Measurements from ENCODE around the gene MIER2.

The MIER2 gene

DNA sequence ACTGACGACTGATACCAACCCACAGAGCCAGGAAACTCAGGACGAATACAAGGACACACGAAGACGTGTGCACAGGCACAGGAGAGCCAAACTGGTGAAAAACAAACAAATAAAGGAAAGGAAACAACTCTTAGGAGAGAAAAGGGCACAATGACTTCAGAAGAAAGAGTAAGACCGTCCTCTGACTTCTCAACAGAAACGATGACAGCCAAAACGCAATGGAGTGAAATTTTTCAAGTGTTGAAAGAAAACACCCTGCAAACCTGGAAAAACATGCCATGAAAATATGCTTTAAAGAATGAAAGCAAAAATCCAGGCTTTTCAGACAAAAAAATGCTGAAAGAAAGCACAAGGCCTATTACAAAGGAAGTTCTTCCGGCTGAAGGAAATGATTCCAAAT lies 28.8 kb downstream of the MIER2 start:
- peaks cover 5% of the 10 kb centered on the region for H3K9me3 Mint-ChIP-seq
- peaks cover 38% of the 10 kb centered on the region for H3K36me3 Mint-ChIP-seq (ENCODE audit: low read depth)
- H3K27ac Mint-ChIP-seq: no peak overlapping the region
- H3K4me3 Mint-ChIP-seq: no peak overlapping the region
- no peaks in the 10 kb centered on the region for H3K27me3 Mint-ChIP-seq
- no peaks in the 10 kb centered on the region for H3K4me1 Mint-ChIP-seq (ENCODE audit: low read depth)

DNA sequence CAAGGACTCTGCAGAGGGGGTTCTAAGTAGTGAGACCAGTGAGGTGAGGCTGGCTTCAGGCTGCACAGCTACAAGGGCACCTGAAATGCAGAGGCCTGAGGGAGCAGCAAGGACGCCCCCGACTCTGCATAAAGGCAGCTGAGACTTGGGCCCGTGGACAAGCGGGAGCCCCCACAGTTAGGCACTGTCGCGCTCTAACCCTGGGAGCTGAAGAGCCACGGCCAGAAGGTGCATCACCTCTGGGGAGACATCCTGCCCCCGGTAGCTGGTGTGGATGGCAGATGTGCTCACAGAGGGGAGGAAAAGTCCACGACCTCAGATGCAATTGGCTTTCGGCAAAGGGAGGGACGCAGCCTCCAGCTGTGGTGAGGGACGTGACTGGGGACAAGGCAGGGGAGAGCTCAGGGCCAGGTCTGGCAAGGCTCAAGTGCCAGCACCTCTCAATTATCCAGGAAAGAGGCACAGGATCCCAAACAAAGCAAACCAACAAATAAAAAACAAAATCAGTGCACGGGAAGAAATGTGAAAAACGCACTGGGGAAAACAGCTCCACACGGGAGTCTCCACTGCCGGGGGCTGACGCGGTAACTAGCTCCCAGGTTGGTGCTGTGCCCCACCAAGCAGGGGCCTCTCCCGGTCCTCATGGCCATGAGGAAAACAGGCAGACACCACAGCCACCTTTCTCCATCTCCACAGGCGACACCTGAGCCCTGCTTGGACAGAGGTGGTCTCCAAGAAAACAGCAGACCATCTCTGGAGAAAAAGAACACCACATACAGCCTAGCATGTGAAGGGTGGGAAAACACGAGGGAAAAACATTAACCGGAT lies 30.4 kb downstream of the MIER2 start:
- peaks cover 5% of the 10 kb centered on the region for H3K9me3 Mint-ChIP-seq
- no peaks in the 10 kb centered on the region for H3K4me1 Mint-ChIP-seq (ENCODE audit: low read depth)
- no peaks in the 10 kb centered on the region for H3K27me3 Mint-ChIP-seq
- H3K36me3 Mint-ChIP-seq (ENCODE audit: low read depth): peaks cover 29% of the 10 kb centered on the region
- H3K4me3 Mint-ChIP-seq: no peak overlapping the region
- no peak overlapping the region for H3K27ac Mint-ChIP-seq

DNA sequence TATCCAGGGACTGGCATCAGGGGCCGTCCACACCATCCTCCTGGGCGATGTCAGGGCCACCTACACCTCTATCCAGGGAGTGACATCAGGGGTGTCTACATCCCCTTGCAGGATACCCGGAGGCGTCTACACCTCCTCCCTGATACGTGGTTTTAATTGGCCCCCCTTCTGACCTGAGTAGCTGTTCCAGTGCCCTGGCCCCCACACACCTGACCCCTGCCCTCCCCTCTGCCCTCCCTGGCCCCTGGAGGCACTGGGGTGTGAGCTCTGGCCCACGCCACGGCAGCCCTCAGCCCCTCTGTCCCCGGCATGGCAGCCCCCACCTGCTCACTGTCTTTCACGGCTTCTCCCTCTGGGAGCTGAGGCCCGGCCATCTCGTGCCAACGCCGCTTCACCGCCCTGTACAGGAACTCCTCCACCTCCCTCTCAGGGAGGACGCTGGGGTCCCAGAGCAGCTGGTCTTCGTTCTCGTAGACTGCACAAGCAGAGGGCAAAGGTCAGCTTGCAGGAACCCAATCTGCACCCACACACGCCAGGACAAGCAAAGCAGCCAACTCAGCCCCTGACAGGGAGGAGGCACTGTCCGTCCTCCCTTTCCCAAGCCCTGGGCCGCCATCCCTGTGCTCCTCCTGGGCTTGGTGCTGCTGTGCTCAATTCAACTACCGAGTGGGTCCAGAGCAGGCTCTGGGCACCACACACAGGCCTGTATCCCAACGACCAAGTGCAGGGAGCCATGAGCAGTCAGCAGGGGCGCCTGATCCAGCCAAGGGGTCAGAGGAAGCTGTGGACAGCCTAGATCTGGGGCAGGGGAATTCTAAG lies 31.2 kb downstream of the MIER2 start:
- Mint-ChIP-seq H3K4me3 (no peak overlapping the region), H3K36me3 (ENCODE audit: low read depth) (peaks cover 25% of the 10 kb centered on the region), H3K27me3 (no peaks in the 10 kb centered on the region), H3K27ac (no peak overlapping the region), H3K9me3 (peaks cover 3% of the 10 kb centered on the region), H3K4me1 (ENCODE audit: low read depth) (no peaks in the 10 kb centered on the region)

DNA sequence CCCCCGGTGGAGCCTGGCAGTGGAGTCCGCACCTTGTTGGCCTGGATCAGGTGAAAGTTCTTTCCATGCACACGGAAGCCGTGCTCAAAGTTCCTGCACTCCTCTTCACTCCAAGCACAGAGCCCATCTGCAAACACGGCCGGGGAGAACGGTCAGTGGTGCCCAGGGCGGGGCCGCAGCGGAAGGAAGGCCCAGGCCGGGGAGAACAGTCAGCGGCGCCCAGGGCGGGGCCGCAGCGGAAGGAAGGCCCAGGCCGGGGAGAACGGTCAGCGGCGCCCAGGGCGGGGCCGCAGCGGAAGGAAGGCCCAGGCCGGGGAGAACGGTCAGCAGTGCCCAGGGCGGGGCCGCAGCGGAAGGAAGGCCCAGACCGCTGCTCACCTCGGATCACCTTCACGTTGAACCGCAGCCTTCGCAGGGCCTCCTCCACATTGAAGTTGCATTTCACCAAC lies 32.8 kb downstream of the MIER2 start:
- H3K4me3 Mint-ChIP-seq: no peak overlapping the region
- no peaks in the 10 kb centered on the region for H3K9me3 Mint-ChIP-seq
- H3K36me3 Mint-ChIP-seq (ENCODE audit: low read depth): peaks cover 21% of the 10 kb centered on the region
- H3K27ac Mint-ChIP-seq: no peak overlapping the region
- H3K27me3 Mint-ChIP-seq: no peaks in the 10 kb centered on the region
- H3K4me1 Mint-ChIP-seq (ENCODE audit: low read depth): no peaks in the 10 kb centered on the region

DNA sequence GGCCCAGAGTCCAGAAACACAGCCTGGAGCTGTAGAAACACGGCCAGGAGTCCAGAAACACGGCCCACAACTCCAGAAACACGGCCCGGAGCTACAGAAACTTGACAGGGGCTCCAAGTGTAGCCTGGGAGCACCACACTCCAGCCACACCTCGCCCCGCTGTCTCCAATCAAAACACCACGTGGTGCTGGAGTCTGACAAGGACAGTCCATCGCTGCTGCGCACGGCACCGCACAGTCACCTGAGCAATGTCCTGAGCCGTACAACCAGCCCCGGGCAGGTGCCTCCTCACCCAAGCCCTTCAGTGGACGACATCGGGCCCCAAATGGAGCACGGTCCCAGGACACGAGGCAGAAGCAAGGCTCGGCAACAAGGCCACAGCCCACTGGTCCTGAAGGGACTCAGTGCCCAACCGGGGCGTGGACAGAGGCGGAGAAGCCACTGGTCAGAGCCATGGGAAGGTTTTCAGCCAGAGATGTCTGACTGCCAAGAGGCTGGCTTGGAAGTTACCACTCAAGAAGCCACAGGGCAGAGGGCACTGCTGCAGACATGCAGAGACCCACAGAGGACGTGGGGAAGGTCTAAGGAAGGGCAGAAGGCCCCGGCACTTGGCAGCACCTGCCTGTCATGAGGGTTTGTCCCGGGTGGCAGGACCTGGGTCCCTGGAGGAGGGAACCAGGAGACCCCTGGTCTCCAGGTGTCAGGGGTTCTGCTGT lies 33.7 kb downstream of the MIER2 start:
- H3K4me3 Mint-ChIP-seq: no peak overlapping the region
- H3K4me1 Mint-ChIP-seq (ENCODE audit: low read depth): no peaks in the 10 kb centered on the region
- H3K27me3 Mint-ChIP-seq: no peaks in the 10 kb centered on the region
- H3K27ac Mint-ChIP-seq: no peak overlapping the region
- H3K36me3 Mint-ChIP-seq (ENCODE audit: low read depth): peaks cover 19% of the 10 kb centered on the region
- no peaks in the 10 kb centered on the region for H3K9me3 Mint-ChIP-seq

DNA sequence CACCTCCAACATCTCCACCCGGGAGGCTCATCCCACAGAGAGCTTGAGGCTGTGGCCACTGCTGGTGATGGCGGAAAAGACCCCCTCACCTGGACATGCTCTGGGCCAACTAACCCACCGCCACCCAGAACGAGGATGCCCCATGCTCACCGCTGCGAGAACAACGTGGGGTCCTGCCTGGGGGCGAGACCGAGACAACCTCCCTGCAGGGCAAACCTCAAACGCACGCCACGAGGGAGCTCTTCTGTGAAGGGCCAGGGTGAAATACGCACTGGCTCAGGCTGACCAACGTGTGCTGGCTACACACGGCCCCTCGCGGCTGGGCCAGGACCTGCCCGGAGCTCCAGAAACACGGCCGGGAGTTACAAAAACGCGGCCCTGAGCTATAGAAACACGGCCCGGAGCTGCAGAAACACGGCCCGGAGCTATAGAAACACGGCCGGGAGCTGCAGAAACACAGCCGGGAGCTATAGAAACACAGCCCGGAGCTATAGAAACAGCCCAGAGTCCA lies 34.4 kb downstream of the MIER2 start:
- Mint-ChIP-seq H3K4me3 (no peak overlapping the region), H3K4me1 (ENCODE audit: low read depth) (no peaks in the 10 kb centered on the region), H3K36me3 (ENCODE audit: low read depth) (peaks cover 12% of the 10 kb centered on the region), H3K9me3 (no peaks in the 10 kb centered on the region), H3K27me3 (no peaks in the 10 kb centered on the region), H3K27ac (no peak overlapping the region)

DNA sequence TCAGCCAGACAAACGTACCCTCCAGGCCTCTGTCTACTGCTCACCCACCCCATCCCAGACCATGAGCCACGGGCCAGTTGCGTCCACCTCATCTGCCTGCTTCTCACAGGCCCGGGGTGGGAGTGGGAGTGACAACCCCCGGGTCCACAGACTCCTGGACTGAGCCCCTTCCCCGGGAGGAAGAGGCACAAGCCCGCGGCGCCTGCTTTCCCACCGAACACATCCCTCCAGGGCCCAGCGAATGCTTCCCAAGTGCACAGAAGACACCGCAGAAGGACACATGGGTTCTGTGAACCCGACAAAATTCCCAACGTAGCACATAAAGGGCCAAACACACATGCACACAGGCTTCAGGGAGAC lies 35.4 kb downstream of the MIER2 start:
- no peak overlapping the region for H3K4me3 Mint-ChIP-seq
- no peaks in the 10 kb centered on the region for H3K27me3 Mint-ChIP-seq
- no peak overlapping the region for H3K27ac Mint-ChIP-seq
- H3K9me3 Mint-ChIP-seq: no peaks in the 10 kb centered on the region
- no peaks in the 10 kb centered on the region for H3K4me1 Mint-ChIP-seq (ENCODE audit: low read depth)
- H3K36me3 Mint-ChIP-seq (ENCODE audit: low read depth): peaks cover 8% of the 10 kb centered on the region

DNA sequence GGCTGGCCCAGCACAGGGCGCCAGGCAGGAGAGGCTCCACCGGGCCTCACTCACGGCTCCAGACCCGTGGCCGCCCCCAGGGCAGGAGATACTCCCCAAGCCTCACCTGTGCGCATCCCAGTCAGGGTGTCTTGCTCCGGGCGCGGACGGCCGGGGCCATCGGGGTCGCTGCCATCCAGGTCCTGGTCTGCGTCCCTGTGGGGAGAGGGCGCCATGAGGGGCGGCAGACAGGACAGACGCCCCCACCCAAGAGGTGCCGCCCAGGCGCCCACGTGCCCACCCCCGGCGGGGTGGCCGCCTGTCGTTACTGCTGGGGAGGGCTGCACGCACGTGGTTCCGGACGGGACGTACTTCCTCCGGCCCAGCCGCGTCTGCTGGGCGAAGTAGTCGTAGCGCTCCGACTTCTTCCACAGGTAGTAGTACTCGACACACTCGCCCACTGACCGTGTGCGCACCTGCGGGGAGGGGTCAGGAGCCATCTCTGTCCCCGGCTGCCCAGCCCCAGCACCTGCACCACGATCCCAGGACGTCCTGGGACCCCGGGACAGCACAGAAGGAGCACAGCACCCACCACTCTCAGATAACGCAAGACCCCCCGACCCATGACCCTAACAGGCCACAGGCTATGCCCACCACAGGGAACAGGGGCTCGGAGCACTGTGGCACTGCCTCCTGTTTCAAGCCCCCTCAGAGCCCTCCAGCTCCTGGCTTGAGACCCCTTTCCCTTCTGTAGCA lies 36.0 kb downstream of the MIER2 start:
- Mint-ChIP-seq H3K9me3 (no peaks in the 10 kb centered on the region), H3K4me1 (ENCODE audit: low read depth) (no peaks in the 10 kb centered on the region), H3K4me3 (no peak overlapping the region), H3K27me3 (no peaks in the 10 kb centered on the region), H3K27ac (no peak overlapping the region), H3K36me3 (ENCODE audit: low read depth) (peaks cover 6% of the 10 kb centered on the region)

DNA sequence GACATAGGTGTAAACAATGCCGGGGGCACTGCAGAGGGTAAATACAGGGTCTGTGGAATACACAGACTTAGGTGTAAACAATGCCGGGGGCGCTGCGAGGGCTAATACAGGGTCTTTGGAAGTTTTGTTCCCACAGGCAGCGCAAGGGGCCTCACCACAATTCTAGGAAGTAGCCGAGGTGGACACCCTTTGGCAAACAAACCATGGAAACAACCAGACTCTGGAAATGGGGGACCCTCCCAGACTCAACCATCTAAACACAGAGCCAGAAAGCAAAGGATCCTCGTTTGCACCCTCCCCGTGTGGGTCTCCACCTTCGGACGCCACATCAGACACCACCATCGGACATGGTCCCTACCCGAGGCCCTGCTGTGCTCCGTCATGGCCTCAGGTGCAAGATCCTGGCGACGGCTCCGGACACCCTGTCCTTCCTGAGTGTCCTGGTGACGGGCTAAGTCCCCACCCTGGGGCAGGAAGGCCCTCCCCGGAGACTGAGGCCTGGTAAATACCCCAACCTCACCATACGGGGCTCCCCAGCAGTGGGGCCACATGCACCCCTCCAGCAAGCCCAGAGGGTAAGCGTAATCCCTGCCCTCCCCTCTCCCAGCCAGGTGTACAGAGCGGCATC lies 36.7 kb downstream of the MIER2 start:
- H3K4me3 Mint-ChIP-seq: no peak overlapping the region
- no peaks in the 10 kb centered on the region for H3K27me3 Mint-ChIP-seq
- H3K36me3 Mint-ChIP-seq (ENCODE audit: low read depth): peaks cover 6% of the 10 kb centered on the region

DNA sequence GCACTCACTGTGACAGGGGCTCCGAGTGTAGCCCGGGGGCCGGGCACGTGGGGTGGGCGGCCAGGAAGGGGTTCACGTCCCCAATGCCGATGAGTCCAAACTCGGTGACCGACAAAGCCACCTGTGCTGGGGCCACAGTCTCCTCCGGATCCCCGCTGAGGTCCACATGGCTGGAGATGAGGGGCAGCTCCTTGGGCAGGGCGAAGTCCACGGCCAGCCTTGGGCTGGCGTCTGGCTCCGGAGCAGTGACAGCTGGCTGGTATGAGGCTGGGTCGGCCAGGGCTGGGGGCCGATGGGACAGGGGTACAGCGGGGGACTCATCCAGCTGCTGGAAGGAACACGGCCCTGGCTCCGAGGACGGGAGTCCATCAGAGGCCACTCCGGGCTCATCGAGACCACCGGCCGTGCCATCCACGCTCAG lies 37.5 kb downstream of the MIER2 start:
- Mint-ChIP-seq H3K27me3 (no peaks in the 10 kb centered on the region), H3K9me3 (no peaks in the 10 kb centered on the region), H3K27ac (no peak overlapping the region), H3K4me3 (no peak overlapping the region), H3K4me1 (ENCODE audit: low read depth) (no peaks in the 10 kb centered on the region), H3K36me3 (ENCODE audit: low read depth) (peaks cover 6% of the 10 kb centered on the region)

More for the DNA sequence above, 36.7 kb downstream of the MIER2 start:
- no peaks in the 10 kb centered on the region for H3K9me3 Mint-ChIP-seq
- no peaks in the 10 kb centered on the region for H3K4me1 Mint-ChIP-seq (ENCODE audit: low read depth)
- H3K27ac Mint-ChIP-seq: no peak overlapping the region

DNA sequence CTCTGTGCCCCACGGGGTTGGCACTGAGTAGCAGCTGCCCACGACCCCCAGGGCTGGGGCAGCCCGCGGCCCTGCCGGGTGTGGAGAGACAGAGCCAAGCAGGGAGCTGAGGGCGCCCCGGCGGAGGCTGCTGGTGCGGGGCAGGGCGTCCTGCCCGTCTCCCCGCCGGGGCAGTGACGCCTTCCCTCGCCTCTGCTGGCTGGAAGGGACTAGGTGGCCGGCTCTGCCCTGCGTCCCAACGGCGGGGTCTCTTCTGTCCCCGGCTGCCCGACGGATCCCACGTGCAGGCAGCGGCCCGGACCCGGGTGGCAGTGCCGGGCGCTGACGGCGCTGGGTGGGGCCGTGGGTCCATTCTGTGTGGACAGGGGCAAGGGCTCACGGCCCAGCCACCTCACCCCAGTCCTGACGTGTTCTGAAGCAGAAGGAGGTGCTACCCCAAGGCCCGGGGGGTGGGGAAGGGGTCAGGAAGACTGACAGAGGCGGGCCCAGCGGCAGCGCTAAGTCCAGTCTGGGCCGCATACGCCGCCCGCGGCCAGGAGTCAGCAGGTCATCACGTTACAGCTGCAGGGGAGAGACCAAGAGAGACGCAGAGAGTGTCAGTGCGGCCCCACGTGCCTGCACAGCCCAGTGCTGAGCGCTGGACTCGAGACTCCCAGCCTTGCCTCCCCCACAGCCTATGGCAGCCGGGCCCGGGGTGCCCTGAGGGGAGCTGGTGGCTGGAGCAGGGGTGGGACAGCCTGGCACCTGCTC lies 38.3 kb downstream of the MIER2 start:
- no peak overlapping the region for H3K27ac Mint-ChIP-seq
- H3K36me3 Mint-ChIP-seq (ENCODE audit: low read depth): peaks cover 6% of the 10 kb centered on the region
- no peaks in the 10 kb centered on the region for H3K9me3 Mint-ChIP-seq
- no peaks in the 10 kb centered on the region for H3K4me1 Mint-ChIP-seq (ENCODE audit: low read depth)
- no peak overlapping the region for H3K4me3 Mint-ChIP-seq
- H3K27me3 Mint-ChIP-seq: no peaks in the 10 kb centered on the region

DNA sequence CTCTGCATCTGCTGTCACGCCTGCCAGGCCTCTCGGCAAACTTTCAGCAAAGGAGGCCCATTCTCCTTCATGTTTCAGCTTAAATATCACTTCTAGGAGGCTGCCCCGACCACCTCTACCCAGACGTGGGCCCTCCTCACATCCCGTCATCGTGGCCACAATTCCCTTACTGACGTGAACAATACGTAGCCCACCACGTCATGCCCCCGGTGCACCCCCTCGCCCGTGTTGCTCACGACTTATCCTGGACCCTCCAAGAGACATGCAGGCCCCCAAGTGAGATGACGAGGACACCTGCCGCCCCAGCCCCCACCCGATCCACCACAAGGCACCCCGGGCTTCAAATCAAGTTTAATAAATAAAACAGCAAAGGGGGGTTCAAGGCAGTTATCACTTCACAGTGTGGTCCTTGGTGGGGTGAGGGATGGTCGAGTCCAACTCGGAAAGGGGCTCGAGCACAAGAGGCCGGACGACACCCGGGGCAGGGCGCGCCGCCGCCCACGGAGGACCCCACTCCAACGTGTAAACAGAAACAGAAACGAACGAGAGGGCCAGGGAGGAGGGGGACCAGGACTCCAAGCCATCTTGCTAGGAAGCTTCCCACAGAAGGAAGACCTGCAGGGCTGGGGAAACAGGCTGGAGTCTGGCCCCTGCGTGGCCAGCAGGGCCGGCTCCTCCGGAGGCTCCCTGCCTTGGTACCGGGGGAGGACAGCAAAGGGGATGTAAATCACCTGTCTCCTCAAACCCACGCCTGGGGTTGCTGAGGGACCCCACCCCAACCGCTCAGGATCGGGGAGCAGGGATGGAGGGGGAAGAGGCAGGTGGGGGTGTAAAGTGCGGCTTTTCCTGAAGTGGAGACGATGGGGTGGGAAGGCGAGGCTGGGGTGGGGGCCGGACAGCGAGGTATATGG lies 39.1 kb downstream of the MIER2 start:
- Mint-ChIP-seq H3K4me3 (no peak overlapping the region), H3K36me3 (ENCODE audit: low read depth) (peaks cover 6% of the 10 kb centered on the region), H3K9me3 (no peaks in the 10 kb centered on the region), H3K4me1 (ENCODE audit: low read depth) (no peaks in the 10 kb centered on the region), H3K27me3 (no peaks in the 10 kb centered on the region), H3K27ac (no peak overlapping the region)

Data from stimulated activated naive CD8-positive, alpha-beta T cell treated with anti-CD3 and anti-CD28 coated beads, Interleukin-15, Interleukin-2, amounts not matched to agents 100 ng/mL and 50 ng/mL, for 24 hours (primary cell).